ENCODE results near the gene HDX.
"Not testable (repeated sequence)": the region's sequence is repeated elsewhere in the genome, so short reads cannot be mapped to it uniquely, and the experiment has no call there.

The HDX gene

DNA sequence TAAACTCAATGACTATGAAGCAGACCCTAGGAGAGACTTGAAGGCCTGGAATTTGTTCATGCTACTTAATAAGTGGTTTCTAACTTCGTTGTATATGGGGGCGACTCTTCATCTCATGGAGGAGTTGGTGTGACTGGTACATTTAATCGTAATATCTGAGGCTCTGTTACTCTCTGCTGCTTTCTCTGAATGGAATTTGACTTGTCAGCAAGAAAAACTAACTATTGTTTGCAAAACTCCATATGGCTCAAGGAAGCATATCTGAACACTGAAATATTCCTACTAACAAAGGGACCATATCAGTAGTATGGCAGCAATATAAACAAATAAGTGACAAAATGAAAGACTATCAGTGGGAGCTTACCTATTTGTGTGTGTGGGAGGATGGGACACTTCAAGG lies 182.2 kb downstream of the HDX start:
- no peak overlapping the region for H3K4me3 ChIP-seq (ENCODE audit: low read depth, low read length)
- TF ChIP-seq, protein P1, sequence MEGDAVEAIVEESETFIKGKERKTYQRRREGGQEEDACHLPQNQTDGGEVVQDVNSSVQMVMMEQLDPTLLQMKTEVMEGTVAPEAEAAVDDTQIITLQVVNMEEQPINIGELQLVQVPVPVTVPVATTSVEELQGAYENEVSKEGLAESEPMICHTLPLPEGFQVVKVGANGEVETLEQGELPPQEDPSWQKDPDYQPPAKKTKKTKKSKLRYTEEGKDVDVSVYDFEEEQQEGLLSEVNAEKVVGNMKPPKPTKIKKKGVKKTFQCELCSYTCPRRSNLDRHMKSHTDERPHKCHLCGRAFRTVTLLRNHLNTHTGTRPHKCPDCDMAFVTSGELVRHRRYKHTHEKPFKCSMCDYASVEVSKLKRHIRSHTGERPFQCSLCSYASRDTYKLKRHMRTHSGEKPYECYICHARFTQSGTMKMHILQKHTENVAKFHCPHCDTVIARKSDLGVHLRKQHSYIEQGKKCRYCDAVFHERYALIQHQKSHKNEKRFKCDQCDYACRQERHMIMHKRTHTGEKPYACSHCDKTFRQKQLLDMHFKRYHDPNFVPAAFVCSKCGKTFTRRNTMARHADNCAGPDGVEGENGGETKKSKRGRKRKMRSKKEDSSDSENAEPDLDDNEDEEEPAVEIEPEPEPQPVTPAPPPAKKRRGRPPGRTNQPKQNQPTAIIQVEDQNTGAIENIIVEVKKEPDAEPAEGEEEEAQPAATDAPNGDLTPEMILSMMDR (IDR thresholded peaks at IDR 0.05; ENCODE audit: low read depth, low read length), result no peak
- no peak for DNase-seq (ENCODE audit: low read depth, low spot score)
- in situ Hi-C loops (cut with HindIII; ENCODE audit: low sequenced_read_pairs), result no loop called here

DNA sequence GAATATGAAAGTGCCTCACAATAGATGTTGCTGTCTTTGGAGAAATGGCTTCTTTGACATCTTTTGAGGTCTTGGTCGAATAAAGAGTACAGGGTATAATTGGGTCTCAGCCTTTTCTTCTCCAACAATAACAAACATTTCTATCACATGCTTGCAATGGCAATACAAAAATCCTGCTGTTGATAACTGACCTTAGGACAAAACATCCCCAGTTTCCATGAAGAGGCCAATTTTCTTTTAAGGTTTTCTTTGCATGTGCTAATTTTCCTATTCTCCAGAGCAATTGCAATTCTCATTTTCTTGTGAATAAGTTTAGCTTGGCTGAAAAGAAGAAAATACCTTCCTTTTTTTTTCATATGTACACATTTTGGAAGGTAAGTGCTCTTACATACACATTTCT lies 183.6 kb downstream of the HDX start:
- H3K4me3 ChIP-seq (ENCODE audit: low read depth, low read length), result no peak overlapping the region
- DNase-seq (ENCODE audit: low read depth, low spot score), result no peak
- TF ChIP-seq, protein P1 (IDR thresholded peaks at IDR 0.05; ENCODE audit: low read depth, low read length), result no peak
- in situ Hi-C loops (cut with HindIII; ENCODE audit: low sequenced_read_pairs), result no loop called here

DNA sequence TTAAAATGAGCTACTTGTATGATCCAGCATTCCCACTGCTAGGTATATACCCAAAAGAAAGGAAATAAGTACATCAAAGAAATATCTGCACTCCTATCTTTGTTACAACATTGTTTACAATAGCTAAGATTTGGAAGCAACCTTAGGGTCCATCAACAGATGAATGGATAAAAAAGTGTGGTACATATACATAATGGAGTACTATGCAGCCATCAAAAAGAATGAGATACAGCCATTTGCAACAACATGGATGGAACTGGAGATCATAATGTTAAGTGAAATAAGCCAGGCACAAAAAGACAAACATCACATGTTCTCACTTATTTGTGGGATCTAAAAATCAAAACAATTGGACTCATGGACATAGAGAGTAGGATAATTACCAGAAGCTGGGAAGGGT lies 186.3 kb downstream of the HDX start:
- in situ Hi-C loops (cut with HindIII; ENCODE audit: low sequenced_read_pairs); H3K4me3 ChIP-seq (ENCODE audit: low read depth, low read length); DNase-seq (ENCODE audit: low read depth, low spot score): not testable (repeated sequence)

Data from astrocyte of the spinal cord (primary cell).